Prostate gland (tissue), 2 donors: Measurements from ENCODE around the gene DRC7. TPM values are rescaled to one million over a fixed set of nuclear protein-coding genes. Genes with fewer than 3 reads are reported as not detected.

Experiments
- DNase-seq: peaks from one replicate; pipeline ENCODE4 v3.0.0-alpha.2; 2019; ENCODE audit warnings: low spot score
- H3K27ac ChIP-seq, 2 donors: fragments of 200-600 bp; sonication (generic); 2 replicates each; pipeline ENCODE4 v1.5.1; 2017 to 2019
- H3K27me3 ChIP-seq: fragments of 200-600 bp; sonication (generic); replicated peaks from 2 replicates; pipeline ENCODE4 v1.5.1; 2019; ENCODE audit not compliant: insufficient read depth
- H3K36me3 ChIP-seq, 2 donors: fragments of 200-600 bp; sonication (generic); 1 replicate in 1 of 2; 2 replicates in 1 of 2; pipeline versions ENCODE4 v1.5.1 to v1.8.1; 2017 to 2019
- H3K4me1 ChIP-seq: fragments of 200-600 bp; sonication (generic); replicated peaks from 2 replicates; pipeline ENCODE4 v1.5.1; 2019
- H3K4me3 ChIP-seq, 2 donors: fragments of 200-600 bp; sonication (generic); 2 replicates each; pipeline ENCODE4 v1.5.1; 2017 to 2019
- H3K9me3 ChIP-seq: fragments of 200-600 bp; sonication (generic); 2 replicates; pipeline ENCODE4 v1.5.1; 2017
- POLR2A ChIP-seq: fragments of 450-650 bp; IDR thresholded peaks from one replicate; pipeline ENCODE4 v1.6.1; 2016; ENCODE audit warnings: antibody characterized with exemption, mild to moderate bottlenecking
- POLR2AphosphoS5 ChIP-seq: sonication (generic); formaldehyde crosslinking; IDR thresholded peaks from one replicate; pipeline ENCODE4 v1.6.1; 2017; ENCODE audit warnings: antibody characterized with exemption
- WGBS: methylation state at CpG from one replicate; pipeline ENCODE4 v1.1.5; 2018; 5-methylcytosine and 5-hydroxymethylcytosine counted together
- intact Hi-C: fragments of 100-400 bp; cut with DNase I; formaldehyde crosslinking; loops from one replicate; pipeline ENCODE4 v1.14.2; 2022
- total RNA-seq, 2 donors: library from RNA; depleted of rRNA; stranded (reverse); fragments of >200 nt; gene quantifications; one replicate each; pipeline ENCODE4 v1.1.0, GENCODE V29; 2016
- TF ChIP-seq, protein P1 (sequence below), 4 experiments: fragments of 200-600 bp in 2 of 4; fragments of 450-650 bp in 2 of 4; sonication (generic) in 2 of 4; IDR thresholded peaks; 1 replicate in 3 of 4; 2 replicates in 1 of 4; pipeline ENCODE4 v1.5.1; 2016 to 2019; ENCODE audit warnings: antibody characterized with exemption in 4 of 4, mild to moderate bottlenecking in 2 of 4, moderate library complexity in 2 of 4

The DRC7 gene
- total RNA-seq, 2 donors from 2014 or later, result 5.5 TPM; not detected in 1

DNA sequence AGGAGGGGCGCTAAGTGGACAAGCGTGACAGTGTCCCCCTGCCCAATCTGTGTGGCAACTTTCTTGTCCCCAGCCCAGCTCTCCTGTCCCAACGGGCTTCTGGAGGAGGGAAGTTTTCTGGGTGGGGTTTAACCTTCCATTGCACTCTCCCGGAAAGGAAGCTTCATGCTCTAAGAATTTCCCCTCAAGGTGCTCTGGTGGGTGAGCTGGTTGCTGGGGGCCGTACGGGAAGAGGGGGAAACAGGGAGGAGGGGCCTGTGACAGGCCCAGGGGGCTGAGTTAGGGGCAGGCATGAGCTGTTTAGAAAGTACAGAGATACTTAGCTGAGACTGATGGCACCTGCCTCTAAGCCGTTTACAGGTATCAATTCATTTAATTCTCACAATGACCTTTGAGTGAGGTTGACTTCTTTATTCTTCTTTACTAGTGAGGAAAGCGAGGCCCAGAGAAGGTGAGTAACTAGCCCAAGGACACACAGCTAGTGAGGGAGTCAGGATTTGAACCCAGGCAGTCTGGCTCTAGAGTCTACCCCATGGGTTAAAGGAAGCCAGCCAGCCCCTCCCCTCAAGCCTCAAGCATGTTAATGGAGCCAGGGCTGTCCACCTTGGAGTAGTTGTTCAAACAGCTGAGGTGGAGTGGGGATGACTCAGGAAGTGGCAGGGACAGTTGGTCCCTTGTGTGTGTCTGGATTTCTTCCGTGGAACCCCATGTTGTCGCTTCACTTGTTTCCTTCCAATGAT, 47.3 kb upstream of the DRC7 start:
- H3K4me3 ChIP-seq, result no peak overlapping the region
- H3K27ac ChIP-seq, result peak overlapping the region; percentile 20 to 39
- peaks cover 0 to 2% of the 10 kb centered on the region in 2 donors for H3K36me3 ChIP-seq
- no peaks in the 10 kb centered on the region for H3K27me3 ChIP-seq
- 63% methylated on average over 10 of the region's 10 CpGs for WGBS
- TF ChIP-seq, protein P1, sequence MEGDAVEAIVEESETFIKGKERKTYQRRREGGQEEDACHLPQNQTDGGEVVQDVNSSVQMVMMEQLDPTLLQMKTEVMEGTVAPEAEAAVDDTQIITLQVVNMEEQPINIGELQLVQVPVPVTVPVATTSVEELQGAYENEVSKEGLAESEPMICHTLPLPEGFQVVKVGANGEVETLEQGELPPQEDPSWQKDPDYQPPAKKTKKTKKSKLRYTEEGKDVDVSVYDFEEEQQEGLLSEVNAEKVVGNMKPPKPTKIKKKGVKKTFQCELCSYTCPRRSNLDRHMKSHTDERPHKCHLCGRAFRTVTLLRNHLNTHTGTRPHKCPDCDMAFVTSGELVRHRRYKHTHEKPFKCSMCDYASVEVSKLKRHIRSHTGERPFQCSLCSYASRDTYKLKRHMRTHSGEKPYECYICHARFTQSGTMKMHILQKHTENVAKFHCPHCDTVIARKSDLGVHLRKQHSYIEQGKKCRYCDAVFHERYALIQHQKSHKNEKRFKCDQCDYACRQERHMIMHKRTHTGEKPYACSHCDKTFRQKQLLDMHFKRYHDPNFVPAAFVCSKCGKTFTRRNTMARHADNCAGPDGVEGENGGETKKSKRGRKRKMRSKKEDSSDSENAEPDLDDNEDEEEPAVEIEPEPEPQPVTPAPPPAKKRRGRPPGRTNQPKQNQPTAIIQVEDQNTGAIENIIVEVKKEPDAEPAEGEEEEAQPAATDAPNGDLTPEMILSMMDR (IDR thresholded peaks at IDR 0.05), result no peak
- TF ChIP-seq POLR2AphosphoS5 (no peak), POLR2A (no peak)
- no peaks in the 10 kb centered on the region for H3K4me1 ChIP-seq
- intact Hi-C loops, result loop anchor here (5.0 kb wide), 2 partner anchors 55 to 135 kb away; no protein-coding TSS in a partner anchor
- H3K9me3 ChIP-seq, result no peaks in the 10 kb centered on the region
- no peak for DNase-seq

DNA sequence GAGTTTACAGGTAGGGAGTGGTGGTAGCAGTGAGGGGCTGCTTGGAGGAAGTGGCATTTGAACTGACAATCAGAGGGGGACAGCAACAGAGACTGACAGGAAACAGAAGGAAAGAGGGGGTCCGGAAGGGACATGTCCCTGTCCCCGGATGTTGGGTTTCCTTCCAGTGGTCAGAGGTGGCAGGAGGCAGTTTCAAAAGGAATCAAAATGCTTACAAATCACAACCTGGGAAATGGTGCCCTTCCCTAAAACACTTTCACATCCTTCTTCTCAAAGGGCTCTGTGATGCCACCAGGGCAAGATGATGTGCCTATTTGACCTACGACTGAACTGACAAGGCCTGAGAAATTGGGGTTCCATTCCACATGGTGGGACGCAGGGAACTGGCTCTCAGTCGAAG, 46.5 kb upstream of the DRC7 start:
- peaks cover 0 to 2% of the 10 kb centered on the region in 2 donors for H3K36me3 ChIP-seq
- DNase-seq, result no peak
- H3K9me3 ChIP-seq, result no peaks in the 10 kb centered on the region
- H3K4me1 ChIP-seq, result no peaks in the 10 kb centered on the region
- H3K27me3 ChIP-seq, result no peaks in the 10 kb centered on the region
- WGBS, result 87% methylated on average over 5 of the region's 5 CpGs
- intact Hi-C loops, result loop anchor here (5.0 kb wide), 2 partner anchors 56 to 134 kb away; no protein-coding TSS in a partner anchor
- peak overlapping the region; percentile 12 to 40 for H3K27ac ChIP-seq
- no peak overlapping the region for H3K4me3 ChIP-seq
- TF ChIP-seq, protein P1 (IDR thresholded peaks at IDR 0.05), result no peak
- TF ChIP-seq POLR2AphosphoS5 (no peak), POLR2A (no peak)

DNA sequence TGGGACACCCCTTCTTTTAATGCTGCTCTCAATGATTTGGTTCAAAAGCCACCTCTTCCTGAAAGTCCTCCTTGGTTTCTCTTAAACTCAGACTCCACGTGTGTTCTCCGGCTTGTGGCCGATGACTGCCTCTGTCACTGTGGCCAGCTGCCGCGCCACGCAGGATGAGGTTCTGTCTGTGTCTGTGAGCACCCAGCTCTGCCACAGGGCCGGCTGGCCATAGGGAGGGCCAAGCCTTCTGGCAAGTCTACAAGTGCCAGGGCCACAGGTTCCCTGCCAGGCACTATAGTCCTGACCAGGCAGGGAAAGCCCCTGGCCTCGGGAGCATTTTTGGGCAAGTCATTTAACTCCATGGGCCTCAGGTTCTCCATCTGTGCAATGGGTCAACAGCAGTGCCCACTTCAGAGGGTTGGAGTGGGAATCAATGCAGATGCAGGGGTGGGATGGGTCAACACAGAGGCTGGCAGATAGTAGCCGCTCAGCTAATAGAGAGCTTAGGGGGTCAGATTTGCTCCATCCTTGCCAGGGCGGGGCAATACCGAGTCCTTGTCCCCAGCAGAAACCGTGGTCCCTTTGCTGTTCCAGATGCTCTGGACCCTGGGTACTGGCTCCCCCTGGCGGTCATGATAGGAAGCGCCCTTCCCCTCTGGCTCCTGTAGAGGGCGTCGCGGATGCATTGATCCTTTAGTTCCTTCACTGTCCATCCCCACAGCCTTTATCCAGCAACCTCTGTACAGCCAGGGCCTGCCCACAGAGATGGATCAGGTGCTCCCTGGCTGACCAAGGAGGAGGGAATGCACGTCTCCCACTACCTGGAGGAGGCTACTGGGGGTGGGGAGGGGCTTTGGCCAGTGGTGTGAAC, 45.8 kb upstream of the DRC7 start:
- no peak overlapping the region for H3K4me3 ChIP-seq
- DNase-seq, result peak; percentile 70
- 51% methylated on average over 18 of the region's 18 CpGs for WGBS
- H3K9me3 ChIP-seq, result no peaks in the 10 kb centered on the region
- TF ChIP-seq, protein P1 (IDR thresholded peaks at IDR 0.05), result peak; percentile 99 to 100 (median 100)
- TF ChIP-seq POLR2AphosphoS5, result peak; percentile 64
- TF ChIP-seq POLR2A, result no peak
- peak overlapping the region in 1 of 2 donors; percentile 40 for H3K27ac ChIP-seq
- no peaks in the 10 kb centered on the region for H3K27me3 ChIP-seq
- H3K4me1 ChIP-seq, result no peaks in the 10 kb centered on the region
- intact Hi-C loops, result loop anchor here (5.0 kb wide), 2 partner anchors 57 to 133 kb away; no protein-coding TSS in a partner anchor
- peaks cover 0 to 2% of the 10 kb centered on the region in 2 donors for H3K36me3 ChIP-seq

DNA sequence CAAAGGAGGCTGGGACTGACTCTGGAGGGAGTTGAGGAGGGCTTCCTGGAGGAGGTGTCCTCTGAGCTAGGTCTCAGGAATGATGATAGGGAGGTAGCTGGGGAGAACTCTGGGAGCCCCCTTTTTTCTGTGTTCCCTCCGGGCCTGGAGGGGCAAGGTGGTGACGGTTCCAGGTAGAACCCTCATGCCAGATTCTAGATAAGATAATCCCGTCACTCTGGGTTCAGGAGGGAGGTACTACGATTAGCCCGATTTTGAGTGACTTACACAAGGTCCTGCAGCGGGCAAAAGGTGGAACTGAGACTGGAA, 45.2 kb upstream of the DRC7 start:
- no peaks in the 10 kb centered on the region for H3K9me3 ChIP-seq
- H3K4me1 ChIP-seq, result no peaks in the 10 kb centered on the region
- peaks cover 0 to 2% of the 10 kb centered on the region in 2 donors for H3K36me3 ChIP-seq
- intact Hi-C loops, result loop anchor here (5.0 kb wide), 2 partner anchors 57 to 133 kb away; no protein-coding TSS in a partner anchor
- WGBS, result 87% methylated on average over 6 of the region's 6 CpGs
- H3K27ac ChIP-seq, result no peak overlapping the region
- H3K4me3 ChIP-seq, result no peak overlapping the region
- DNase-seq, result no peak
- no peaks in the 10 kb centered on the region for H3K27me3 ChIP-seq
- TF ChIP-seq, protein P1 (IDR thresholded peaks at IDR 0.05), result no peak
- no peak for TF ChIP-seq POLR2AphosphoS5
